Measurements from ENCODE around the gene DACT3. TPM values are rescaled to one million over a fixed set of nuclear protein-coding genes. Genes with fewer than 3 reads are reported as not detected.

Gene DACT3
- total RNA-seq, 1 donor from 2014 or later = 2.6 TPM

- Mint-ChIP-seq H3K9me3 (ENCODE audit: low read depth) (no peaks in the 10 kb centered on the region), H3K27ac (no peak overlapping the region), H3K4me3 (ENCODE audit: low read depth) (no peak overlapping the region), H3K4me1 (ENCODE audit: low read depth) (no peaks in the 10 kb centered on the region), H3K27me3 (no peaks in the 10 kb centered on the region), H3K36me3 (ENCODE audit: insufficient read depth) (peaks cover 17% of the 10 kb centered on the region)
- DNase-seq (ENCODE audit: low spot score, unreplicated experiment) = no peak
- TF ChIP-seq, protein P1, sequence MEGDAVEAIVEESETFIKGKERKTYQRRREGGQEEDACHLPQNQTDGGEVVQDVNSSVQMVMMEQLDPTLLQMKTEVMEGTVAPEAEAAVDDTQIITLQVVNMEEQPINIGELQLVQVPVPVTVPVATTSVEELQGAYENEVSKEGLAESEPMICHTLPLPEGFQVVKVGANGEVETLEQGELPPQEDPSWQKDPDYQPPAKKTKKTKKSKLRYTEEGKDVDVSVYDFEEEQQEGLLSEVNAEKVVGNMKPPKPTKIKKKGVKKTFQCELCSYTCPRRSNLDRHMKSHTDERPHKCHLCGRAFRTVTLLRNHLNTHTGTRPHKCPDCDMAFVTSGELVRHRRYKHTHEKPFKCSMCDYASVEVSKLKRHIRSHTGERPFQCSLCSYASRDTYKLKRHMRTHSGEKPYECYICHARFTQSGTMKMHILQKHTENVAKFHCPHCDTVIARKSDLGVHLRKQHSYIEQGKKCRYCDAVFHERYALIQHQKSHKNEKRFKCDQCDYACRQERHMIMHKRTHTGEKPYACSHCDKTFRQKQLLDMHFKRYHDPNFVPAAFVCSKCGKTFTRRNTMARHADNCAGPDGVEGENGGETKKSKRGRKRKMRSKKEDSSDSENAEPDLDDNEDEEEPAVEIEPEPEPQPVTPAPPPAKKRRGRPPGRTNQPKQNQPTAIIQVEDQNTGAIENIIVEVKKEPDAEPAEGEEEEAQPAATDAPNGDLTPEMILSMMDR (IDR thresholded peaks at IDR 0.05; ENCODE audit: unreplicated experiment) = no peak
These were observed 24.2 kb upstream of the DACT3 start for GRCh38 chr19:46685189-46685588.

DNA sequence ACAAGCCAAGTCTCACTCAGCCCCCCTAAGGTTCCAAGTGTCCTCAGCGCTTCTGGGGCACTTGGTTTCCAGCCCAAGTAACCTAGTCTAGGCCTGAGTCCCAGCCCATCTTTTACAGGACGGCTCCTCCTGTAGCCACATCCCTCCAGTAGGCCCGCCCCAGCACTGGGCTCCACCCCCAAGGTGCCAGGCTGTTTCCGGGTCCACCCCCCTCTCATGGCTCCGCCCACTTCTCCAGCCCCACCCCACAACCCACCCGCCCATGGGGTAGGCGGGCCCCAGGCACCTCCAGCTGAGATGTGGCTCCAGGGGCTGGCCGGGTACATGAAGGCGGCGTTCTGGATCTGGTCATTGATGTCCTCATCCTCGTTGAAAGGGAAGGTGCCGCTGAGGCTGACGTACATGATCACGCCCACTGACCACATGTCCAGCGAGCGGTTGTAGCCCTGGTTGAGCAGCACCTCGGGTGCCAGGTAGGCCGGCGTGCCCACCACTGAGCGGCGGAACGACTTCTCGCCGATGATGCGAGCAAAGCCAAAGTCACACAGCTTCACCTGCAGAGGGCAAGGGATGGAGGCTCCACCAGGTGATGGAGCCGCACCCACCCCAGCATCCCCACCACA lies 17.2 kb upstream of the DACT3 start:
- no peak for DNase-seq (ENCODE audit: low spot score, unreplicated experiment)
- TF ChIP-seq, protein P1 (IDR thresholded peaks at IDR 0.05; ENCODE audit: unreplicated experiment) = no peak
- H3K9me3 Mint-ChIP-seq (ENCODE audit: low read depth) = no peaks in the 10 kb centered on the region
- no peak overlapping the region for H3K4me3 Mint-ChIP-seq (ENCODE audit: low read depth)
- H3K27me3 Mint-ChIP-seq = no peaks in the 10 kb centered on the region
- peaks cover 30% of the 10 kb centered on the region for H3K36me3 Mint-ChIP-seq (ENCODE audit: insufficient read depth)
- no peak overlapping the region for H3K27ac Mint-ChIP-seq
- no peaks in the 10 kb centered on the region for H3K4me1 Mint-ChIP-seq (ENCODE audit: low read depth)

DNA sequence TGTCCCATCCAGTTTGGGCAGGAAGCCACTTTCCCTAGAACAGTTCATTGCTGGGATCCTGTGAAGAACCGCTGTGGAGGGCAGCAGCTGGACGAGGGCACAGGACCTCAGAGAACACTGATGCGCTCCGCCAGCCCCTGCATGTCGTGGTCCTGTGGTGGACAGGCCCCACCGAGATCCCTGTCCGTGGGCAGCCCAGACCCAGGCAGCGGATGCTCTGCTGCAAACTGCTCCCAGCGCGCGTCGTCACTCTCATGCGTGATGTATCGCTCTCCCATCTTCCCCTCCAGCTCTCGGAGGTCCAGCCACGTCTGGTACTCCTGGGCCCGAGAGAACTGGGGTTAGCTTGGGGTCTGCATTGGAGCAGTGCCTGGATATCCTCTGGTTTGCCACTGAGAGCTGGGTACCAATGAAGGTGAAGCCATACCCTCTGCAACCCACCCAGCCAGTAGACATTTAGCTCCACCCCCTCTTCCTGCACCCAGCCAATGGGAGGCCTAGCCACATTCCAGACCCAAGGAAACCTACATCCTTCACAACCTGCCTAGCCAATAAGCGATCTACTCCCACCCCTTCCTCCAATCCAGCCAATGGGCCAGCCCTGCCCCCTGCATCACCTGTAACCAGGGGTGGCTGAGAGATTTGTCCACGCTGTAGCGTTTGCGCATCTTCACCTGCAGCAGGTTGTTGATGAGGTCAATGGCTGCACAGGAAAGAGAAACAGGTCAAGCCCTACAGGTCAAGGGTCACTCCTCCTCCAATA lies 13.6 kb upstream of the DACT3 start:
- Mint-ChIP-seq H3K27ac (no peak overlapping the region), H3K9me3 (ENCODE audit: low read depth) (no peaks in the 10 kb centered on the region), H3K36me3 (ENCODE audit: insufficient read depth) (peaks cover 22% of the 10 kb centered on the region), H3K27me3 (no peaks in the 10 kb centered on the region), H3K4me3 (ENCODE audit: low read depth) (no peak overlapping the region), H3K4me1 (ENCODE audit: low read depth) (peaks cover 2% of the 10 kb centered on the region)
- no peak for DNase-seq (ENCODE audit: low spot score, unreplicated experiment)
- TF ChIP-seq, protein P1 (IDR thresholded peaks at IDR 0.05; ENCODE audit: unreplicated experiment) = no peak

DNA sequence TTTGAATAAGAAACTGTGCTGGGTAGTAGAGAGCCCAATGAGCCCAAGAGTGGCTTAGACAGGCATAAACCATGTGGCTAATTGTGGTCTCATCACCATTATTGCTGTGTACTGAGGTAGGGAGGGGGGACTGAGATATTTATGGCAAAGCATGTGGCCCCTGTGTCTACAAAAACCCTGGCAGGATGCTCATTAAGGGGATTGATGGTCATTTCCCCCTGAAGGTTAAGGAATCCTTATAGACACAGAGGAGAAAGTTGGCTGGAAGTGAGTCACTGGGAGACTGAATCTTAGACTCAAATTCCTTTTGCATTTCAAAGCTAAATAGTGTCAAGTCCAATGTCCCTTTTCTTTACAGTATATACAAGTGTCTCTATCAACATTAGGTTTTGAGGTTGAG lies 9.8 kb upstream of the DACT3 start:
- H3K27me3 Mint-ChIP-seq = no peaks in the 10 kb centered on the region
- TF ChIP-seq, protein P1 (IDR thresholded peaks at IDR 0.05; ENCODE audit: unreplicated experiment) = no peak
- H3K27ac Mint-ChIP-seq = peak overlapping the region; percentile 64
- H3K9me3 Mint-ChIP-seq (ENCODE audit: low read depth) = no peaks in the 10 kb centered on the region
- DNase-seq (ENCODE audit: low spot score, unreplicated experiment) = no peak
- H3K36me3 Mint-ChIP-seq (ENCODE audit: insufficient read depth) = peaks cover 11% of the 10 kb centered on the region
- H3K4me3 Mint-ChIP-seq (ENCODE audit: low read depth) = no peak overlapping the region
- peaks cover 2% of the 10 kb centered on the region for H3K4me1 Mint-ChIP-seq (ENCODE audit: low read depth)

GRCh38 chr19:46668662-46669061 lies 7.7 kb upstream of the DACT3 start:
- Mint-ChIP-seq H3K36me3 (ENCODE audit: insufficient read depth) (no peaks in the 10 kb centered on the region), H3K9me3 (ENCODE audit: low read depth) (no peaks in the 10 kb centered on the region), H3K4me1 (ENCODE audit: low read depth) (peaks cover 2% of the 10 kb centered on the region), H3K27ac (no peak overlapping the region), H3K27me3 (peaks cover 7% of the 10 kb centered on the region), H3K4me3 (ENCODE audit: low read depth) (no peak overlapping the region)
- TF ChIP-seq, protein P1 (IDR thresholded peaks at IDR 0.05; ENCODE audit: unreplicated experiment) = no peak
- DNase-seq (ENCODE audit: low spot score, unreplicated experiment) = no peak

Measured in progenitor cell of endocrine pancreas (in vitro differentiated cells).